Measurements from ENCODE around the gene PGGT1B.

The PGGT1B gene

GRCh38 chr5:115179394-115180164, 83.1 kb downstream of the PGGT1B start:
- peak; percentile 18 for DNase-seq

GRCh38 chr5:115179030-115179393, 83.7 kb downstream of the PGGT1B start:
- no peak for DNase-seq

GRCh38 chr5:115170929-115171510, 91.7 kb downstream of the PGGT1B start:
- DNase-seq: no peak

- peak; percentile 38 for DNase-seq
These were observed 92.3 kb downstream of the PGGT1B start for GRCh38 chr5:115170134-115170928.

GRCh38 chr5:115169487-115170133, 93.1 kb downstream of the PGGT1B start, which contains the start of gene TRIM36:
Gene TRIM36, minus strand, starts transcription at chr5:115169908. Its CDS starts 274 bp downstream, at chr5:115169634.
- DNase-seq: peak; percentile 87

GRCh38 chr5:115168829-115169486, 93.7 kb downstream of the PGGT1B start:
- no peak for DNase-seq

GRCh38 chr5:115166744-115167393, 95.8 kb downstream of the PGGT1B start:
- DNase-seq: no peak

- no peak for DNase-seq
These were observed 96.9 kb downstream of the PGGT1B start for GRCh38 chr5:115165790-115166189.

- DNase-seq: no peak
These were observed 101.7 kb downstream of the PGGT1B start for GRCh38 chr5:115160975-115161475.

All from fibroblast of skin of back (primary cell).